Spleen (tissue), 7 donors: ENCODE measurements around the gene PAQR7.

Experiments used
- CTCF ChIP-seq, 11 experiments: fragments of 200-600 bp in 7 of 11; fragments of 450-650 bp in 4 of 11; sonication (generic) in 4 of 11; IDR thresholded peaks in 8 of 11; conservative IDR thresholded peaks in 3 of 11; 1 replicate in 7 of 11; 2 replicates in 4 of 11; pipeline versions ENCODE4 v1.4.0 to v1.8.0; 2016 to 2021; ENCODE audit warnings: antibody characterized with exemption in 11 of 11, inconsistent platforms in 4 of 11, mild to moderate bottlenecking in 1 of 11
- POLR2A ChIP-seq, 3 donors: fragments of 450-650 bp; IDR thresholded peaks; one replicate each; pipeline ENCODE4 v1.5.1; 2017; ENCODE audit warnings: antibody characterized with exemption in 3 of 3, mild to moderate bottlenecking in 1 of 3
- POLR2AphosphoS5 ChIP-seq, 3 donors: sonication (generic); formaldehyde crosslinking; IDR thresholded peaks; one replicate each; pipeline ENCODE4 v1.5.1; 2017; ENCODE audit warnings: antibody characterized with exemption in 3 of 3
- donor health status: DM: no; HTN: no; CAD: no; lungs with moderate emphysema.
- donor health status: DM: no; HTN: no; CAD: no.
- donor health status: DM: no; HTN: no; CAD: no.

DNA sequence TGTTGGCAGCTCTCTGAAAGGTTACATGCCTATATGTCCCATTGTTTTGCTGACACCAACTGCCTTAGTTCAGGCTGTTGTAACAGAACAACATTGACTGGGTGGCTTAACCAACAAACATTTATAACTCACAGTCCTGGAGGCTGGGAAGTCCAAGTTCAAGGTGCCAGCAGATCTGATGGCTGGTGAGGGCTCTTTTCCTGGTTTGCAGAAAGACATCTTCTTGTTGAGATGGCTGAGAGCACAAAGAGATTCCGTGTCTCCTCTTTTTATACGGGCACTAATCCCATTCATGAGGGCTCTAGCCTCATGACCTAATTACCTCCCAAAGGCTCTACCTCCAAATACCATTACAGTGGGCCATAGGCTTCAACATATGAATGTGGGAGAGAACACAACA lies 41.0 kb upstream of the PAQR7 start:
- TF ChIP-seq POLR2A (IDR thresholded peaks at IDR 0.05) = no peak
- TF ChIP-seq CTCF (IDR thresholded peaks at IDR 0.05 in 8 of 11, conservative IDR thresholded peaks at IDR 0.05 in 3 of 11) = no peak
- TF ChIP-seq POLR2AphosphoS5 (IDR thresholded peaks at IDR 0.05) = no peak
